NCI-H2227 (cell line): Measurements from ENCODE around the gene EEA1.

Experiments
- DNase-seq: peaks from one replicate; lab custom pipeline; 2025; ENCODE audit not compliant: unreplicated experiment; lab: John Stamatoyannopoulos, UW

Gene EEA1

DNA sequence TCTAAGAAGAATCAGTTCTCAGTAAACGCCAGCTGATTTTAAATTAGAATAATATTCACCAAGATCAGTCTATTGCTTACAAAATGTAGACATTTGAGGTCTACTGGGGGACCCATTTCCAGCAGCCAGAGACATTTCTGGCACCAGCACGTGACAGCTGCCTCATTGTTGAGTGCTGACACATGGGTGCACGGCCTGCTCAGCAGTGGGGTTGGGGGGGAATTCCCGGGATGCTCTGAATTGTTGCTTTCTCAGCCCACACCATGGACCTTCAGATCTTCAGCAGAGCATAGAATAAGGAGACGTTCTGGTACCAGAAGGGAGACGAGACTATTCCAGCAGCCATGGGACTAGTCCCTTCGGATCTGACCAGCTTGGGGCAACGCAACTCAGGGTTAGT lies 208.0 kb downstream of the EEA1 start:
- DNase-seq: no peak
